ENCODE results near the gene ANP32E. TPM values are rescaled to one million over a fixed set of nuclear protein-coding genes. Genes with fewer than 3 reads are reported as not detected.

The ANP32E gene
- total and polyA plus RNA-seq, 4 donors, result 8.8 to 41.5 (median 25.6) TPM

DNA sequence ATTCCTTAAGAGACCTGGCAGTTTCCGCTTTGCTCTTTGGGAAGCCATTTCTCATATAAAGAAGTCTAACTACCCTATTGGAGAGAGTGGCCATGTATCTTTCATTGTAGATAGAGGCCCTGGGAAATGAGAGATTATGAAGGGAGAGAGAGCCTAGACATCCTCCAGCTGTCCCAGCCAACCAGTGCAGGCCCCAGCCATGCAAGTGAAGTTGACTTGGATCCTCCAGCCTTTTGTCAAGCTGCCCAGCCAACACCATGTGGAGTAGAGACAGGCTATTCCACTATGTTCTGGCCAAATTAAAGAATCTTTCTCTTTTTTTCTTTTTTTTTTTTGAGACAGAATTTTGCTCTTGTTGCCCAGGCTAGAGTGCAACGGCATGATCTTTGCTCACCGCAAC is 7.1 kb upstream of the ANP32E start:
- H3K4me1 ChIP-seq (ENCODE audit: control insufficient read depth in 4 of 4, insufficient read depth in 4 of 4, low read length in 3 of 4), result no peaks in the 10 kb centered on the region
- H3K27ac ChIP-seq (ENCODE audit: low read depth in 1 of 2, low read length in 2 of 2), result no peak overlapping the region
- no peaks in the 10 kb centered on the region for H3K9me3 ChIP-seq (ENCODE audit: control insufficient read depth in 4 of 4, low read length in 3 of 4)
- 75% methylated on average over 3 of the region's 3 CpGs for WGBS
- H3K27me3 ChIP-seq (ENCODE audit: control insufficient read depth in 4 of 4, insufficient read depth in 4 of 4, low read length in 3 of 4), result no peaks in the 10 kb centered on the region
- no peak for DNase-seq (ENCODE audit: low spot score)
- H3K36me3 ChIP-seq (ENCODE audit: control insufficient read depth in 4 of 4, insufficient read depth in 3 of 4, low read depth in 1 of 4, low read length in 3 of 4), result no peaks in the 10 kb centered on the region
- H3K9ac ChIP-seq (ENCODE audit: low read depth in 1 of 2, low read length in 2 of 2), result no peak overlapping the region
- TF ChIP-seq, protein P1, sequence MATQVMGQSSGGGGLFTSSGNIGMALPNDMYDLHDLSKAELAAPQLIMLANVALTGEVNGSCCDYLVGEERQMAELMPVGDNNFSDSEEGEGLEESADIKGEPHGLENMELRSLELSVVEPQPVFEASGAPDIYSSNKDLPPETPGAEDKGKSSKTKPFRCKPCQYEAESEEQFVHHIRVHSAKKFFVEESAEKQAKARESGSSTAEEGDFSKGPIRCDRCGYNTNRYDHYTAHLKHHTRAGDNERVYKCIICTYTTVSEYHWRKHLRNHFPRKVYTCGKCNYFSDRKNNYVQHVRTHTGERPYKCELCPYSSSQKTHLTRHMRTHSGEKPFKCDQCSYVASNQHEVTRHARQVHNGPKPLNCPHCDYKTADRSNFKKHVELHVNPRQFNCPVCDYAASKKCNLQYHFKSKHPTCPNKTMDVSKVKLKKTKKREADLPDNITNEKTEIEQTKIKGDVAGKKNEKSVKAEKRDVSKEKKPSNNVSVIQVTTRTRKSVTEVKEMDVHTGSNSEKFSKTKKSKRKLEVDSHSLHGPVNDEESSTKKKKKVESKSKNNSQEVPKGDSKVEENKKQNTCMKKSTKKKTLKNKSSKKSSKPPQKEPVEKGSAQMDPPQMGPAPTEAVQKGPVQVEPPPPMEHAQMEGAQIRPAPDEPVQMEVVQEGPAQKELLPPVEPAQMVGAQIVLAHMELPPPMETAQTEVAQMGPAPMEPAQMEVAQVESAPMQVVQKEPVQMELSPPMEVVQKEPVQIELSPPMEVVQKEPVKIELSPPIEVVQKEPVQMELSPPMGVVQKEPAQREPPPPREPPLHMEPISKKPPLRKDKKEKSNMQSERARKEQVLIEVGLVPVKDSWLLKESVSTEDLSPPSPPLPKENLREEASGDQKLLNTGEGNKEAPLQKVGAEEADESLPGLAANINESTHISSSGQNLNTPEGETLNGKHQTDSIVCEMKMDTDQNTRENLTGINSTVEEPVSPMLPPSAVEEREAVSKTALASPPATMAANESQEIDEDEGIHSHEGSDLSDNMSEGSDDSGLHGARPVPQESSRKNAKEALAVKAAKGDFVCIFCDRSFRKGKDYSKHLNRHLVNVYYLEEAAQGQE (IDR thresholded peaks at IDR 0.05), result no peak
- TF ChIP-seq HNF4A (conservative IDR thresholded peaks at IDR 0.05) (no peak), HNF4G (IDR thresholded peaks at IDR 0.05) (no peak), JUND (IDR thresholded peaks at IDR 0.05) (no peak), YY1 (IDR thresholded peaks at IDR 0.05) (no peak), FOXA2 (IDR thresholded peaks at IDR 0.05) (no peak), EGR1 (IDR thresholded peaks at IDR 0.05; ENCODE audit: low read depth in 2 of 2) (no peak), FOXA1 (IDR thresholded peaks at IDR 0.05) (no peak), RXRA (IDR thresholded peaks at IDR 0.05) (no peak), TAF1 (conservative IDR thresholded peaks at IDR 0.05) (no peak), SP1 (IDR thresholded peaks at IDR 0.05) (no peak), GABPA (IDR thresholded peaks at IDR 0.05 in 1 of 2, conservative IDR thresholded peaks at IDR 0.05 in 1 of 2) (no peak)
- TF ChIP-seq, protein P2, sequence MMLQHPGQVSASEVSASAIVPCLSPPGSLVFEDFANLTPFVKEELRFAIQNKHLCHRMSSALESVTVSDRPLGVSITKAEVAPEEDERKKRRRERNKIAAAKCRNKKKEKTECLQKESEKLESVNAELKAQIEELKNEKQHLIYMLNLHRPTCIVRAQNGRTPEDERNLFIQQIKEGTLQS (IDR thresholded peaks at IDR 0.05), result no peak
- TF ChIP-seq, protein P3, sequence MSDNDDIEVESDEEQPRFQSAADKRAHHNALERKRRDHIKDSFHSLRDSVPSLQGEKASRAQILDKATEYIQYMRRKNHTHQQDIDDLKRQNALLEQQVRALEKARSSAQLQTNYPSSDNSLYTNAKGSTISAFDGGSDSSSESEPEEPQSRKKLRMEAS (IDR thresholded peaks at IDR 0.05), result no peak
- TF ChIP-seq, protein P4, sequence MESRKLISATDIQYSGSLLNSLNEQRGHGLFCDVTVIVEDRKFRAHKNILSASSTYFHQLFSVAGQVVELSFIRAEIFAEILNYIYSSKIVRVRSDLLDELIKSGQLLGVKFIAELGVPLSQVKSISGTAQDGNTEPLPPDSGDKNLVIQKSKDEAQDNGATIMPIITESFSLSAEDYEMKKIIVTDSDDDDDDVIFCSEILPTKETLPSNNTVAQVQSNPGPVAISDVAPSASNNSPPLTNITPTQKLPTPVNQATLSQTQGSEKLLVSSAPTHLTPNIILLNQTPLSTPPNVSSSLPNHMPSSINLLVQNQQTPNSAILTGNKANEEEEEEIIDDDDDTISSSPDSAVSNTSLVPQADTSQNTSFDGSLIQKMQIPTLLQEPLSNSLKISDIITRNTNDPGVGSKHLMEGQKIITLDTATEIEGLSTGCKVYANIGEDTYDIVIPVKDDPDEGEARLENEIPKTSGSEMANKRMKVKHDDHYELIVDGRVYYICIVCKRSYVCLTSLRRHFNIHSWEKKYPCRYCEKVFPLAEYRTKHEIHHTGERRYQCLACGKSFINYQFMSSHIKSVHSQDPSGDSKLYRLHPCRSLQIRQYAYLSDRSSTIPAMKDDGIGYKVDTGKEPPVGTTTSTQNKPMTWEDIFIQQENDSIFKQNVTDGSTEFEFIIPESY (IDR thresholded peaks at IDR 0.05), result no peak
- TF ChIP-seq, protein P5, sequence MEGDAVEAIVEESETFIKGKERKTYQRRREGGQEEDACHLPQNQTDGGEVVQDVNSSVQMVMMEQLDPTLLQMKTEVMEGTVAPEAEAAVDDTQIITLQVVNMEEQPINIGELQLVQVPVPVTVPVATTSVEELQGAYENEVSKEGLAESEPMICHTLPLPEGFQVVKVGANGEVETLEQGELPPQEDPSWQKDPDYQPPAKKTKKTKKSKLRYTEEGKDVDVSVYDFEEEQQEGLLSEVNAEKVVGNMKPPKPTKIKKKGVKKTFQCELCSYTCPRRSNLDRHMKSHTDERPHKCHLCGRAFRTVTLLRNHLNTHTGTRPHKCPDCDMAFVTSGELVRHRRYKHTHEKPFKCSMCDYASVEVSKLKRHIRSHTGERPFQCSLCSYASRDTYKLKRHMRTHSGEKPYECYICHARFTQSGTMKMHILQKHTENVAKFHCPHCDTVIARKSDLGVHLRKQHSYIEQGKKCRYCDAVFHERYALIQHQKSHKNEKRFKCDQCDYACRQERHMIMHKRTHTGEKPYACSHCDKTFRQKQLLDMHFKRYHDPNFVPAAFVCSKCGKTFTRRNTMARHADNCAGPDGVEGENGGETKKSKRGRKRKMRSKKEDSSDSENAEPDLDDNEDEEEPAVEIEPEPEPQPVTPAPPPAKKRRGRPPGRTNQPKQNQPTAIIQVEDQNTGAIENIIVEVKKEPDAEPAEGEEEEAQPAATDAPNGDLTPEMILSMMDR (IDR thresholded peaks at IDR 0.05; ENCODE audit: low read depth, low read length, missing input control), result no peak
- H3K4me3 ChIP-seq (ENCODE audit: low read depth in 1 of 3, low read length in 3 of 3), result no peak overlapping the region

DNA sequence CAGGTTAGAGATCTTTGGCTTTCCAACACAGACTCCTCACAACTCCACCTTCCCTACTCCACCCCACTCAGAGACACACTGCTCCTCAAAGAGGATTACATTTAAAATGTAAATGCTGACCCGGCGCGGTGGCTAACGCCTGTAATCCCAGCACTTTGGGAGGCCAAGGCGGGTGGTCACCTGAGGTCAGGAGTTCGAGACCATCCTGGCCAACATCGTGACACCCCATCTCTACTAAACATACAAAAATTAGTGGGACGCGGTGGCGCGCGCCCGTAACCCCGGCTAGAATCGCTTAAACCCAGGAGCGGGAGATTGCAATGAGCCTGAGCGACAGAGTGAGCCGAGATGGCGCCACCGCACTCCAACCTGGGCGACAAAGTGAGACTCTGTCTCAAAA is 1.8 kb upstream of the ANP32E start:
- Histone ChIP-seq H3K9ac (ENCODE audit: low read depth in 1 of 2, low read length in 2 of 2) (no peak overlapping the region), H3K27ac (ENCODE audit: low read depth in 1 of 2, low read length in 2 of 2) (no peak overlapping the region), H3K36me3 (ENCODE audit: control insufficient read depth in 4 of 4, insufficient read depth in 3 of 4, low read depth in 1 of 4, low read length in 3 of 4) (no peaks in the 10 kb centered on the region), H3K4me1 (ENCODE audit: control insufficient read depth in 4 of 4, insufficient read depth in 4 of 4, low read length in 3 of 4) (peaks cover 1 to 20% (median 6%) of the 10 kb centered on the region in 4 donors), H3K4me3 (ENCODE audit: low read depth in 1 of 3, low read length in 3 of 3) (no peak overlapping the region), H3K9me3 (ENCODE audit: control insufficient read depth in 4 of 4, low read length in 3 of 4) (no peaks in the 10 kb centered on the region), H3K27me3 (ENCODE audit: control insufficient read depth in 4 of 4, insufficient read depth in 4 of 4, low read length in 3 of 4) (no peaks in the 10 kb centered on the region)
- 94% methylated on average over 21 of the region's 21 CpGs for WGBS
- no peak for DNase-seq (ENCODE audit: low spot score)
- TF ChIP-seq SP1 (IDR thresholded peaks at IDR 0.05) (no peak), FOXA1 (IDR thresholded peaks at IDR 0.05) (no peak), EGR1 (IDR thresholded peaks at IDR 0.05; ENCODE audit: low read depth in 2 of 2) (no peak), HNF4A (conservative IDR thresholded peaks at IDR 0.05) (no peak), YY1 (IDR thresholded peaks at IDR 0.05) (no peak), JUND (IDR thresholded peaks at IDR 0.05) (no peak), TAF1 (conservative IDR thresholded peaks at IDR 0.05) (no peak)
- TF ChIP-seq, protein P2 (IDR thresholded peaks at IDR 0.05), result no peak
- TF ChIP-seq, protein P1 (IDR thresholded peaks at IDR 0.05), result no peak
- TF ChIP-seq, protein P5 (IDR thresholded peaks at IDR 0.05; ENCODE audit: low read depth, low read length, missing input control), result no peak

All from liver (tissue), 9 donors.